ENCODE measurements around the gene AUTS2. TPM values are rescaled to one million over a fixed set of nuclear protein-coding genes. Genes with fewer than 3 reads are reported as not detected.

Gene AUTS2
- total RNA-seq, 1 experiment from 2014 or later, result 256 TPM

DNA sequence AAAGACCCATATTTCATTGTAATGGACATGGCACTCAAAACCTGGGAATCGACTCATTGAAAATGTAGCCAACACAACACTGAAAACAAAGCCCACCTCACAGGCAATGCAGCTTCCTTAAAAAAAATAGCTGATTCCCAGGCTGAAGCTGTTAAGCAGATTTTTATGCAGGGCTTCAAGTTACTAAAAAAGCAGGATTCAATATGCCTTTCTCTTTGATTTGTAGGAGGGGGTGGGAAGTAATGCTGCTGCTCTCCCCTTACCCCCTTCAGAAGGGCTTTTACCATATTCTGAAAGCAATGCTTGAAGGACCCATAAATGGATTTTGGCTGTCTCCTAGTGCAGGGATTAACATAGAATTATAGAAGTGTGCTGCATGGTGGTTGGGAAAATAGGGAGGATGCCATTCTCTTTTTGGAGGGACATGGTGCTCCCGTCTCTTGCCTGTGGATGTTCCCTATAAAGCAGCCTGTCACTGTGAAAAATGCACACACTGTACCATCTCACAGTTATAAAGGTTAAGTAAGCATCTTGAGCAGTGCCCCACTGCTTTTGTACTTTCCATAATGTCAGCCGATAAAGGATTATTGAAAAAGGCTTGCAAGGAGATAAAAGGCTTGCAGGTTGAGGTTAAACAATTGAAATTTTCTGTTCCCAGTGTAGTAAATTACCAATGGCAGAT lies 262.8 kb downstream of the AUTS2 start:
- no peak overlapping the region for H2BK15ac ChIP-seq (ENCODE audit: low read depth, low read length)
- no peak overlapping the region for H3K4me3 Mint-ChIP-seq
- DNase-seq, result no peak
- TF ChIP-seq, protein P1, sequence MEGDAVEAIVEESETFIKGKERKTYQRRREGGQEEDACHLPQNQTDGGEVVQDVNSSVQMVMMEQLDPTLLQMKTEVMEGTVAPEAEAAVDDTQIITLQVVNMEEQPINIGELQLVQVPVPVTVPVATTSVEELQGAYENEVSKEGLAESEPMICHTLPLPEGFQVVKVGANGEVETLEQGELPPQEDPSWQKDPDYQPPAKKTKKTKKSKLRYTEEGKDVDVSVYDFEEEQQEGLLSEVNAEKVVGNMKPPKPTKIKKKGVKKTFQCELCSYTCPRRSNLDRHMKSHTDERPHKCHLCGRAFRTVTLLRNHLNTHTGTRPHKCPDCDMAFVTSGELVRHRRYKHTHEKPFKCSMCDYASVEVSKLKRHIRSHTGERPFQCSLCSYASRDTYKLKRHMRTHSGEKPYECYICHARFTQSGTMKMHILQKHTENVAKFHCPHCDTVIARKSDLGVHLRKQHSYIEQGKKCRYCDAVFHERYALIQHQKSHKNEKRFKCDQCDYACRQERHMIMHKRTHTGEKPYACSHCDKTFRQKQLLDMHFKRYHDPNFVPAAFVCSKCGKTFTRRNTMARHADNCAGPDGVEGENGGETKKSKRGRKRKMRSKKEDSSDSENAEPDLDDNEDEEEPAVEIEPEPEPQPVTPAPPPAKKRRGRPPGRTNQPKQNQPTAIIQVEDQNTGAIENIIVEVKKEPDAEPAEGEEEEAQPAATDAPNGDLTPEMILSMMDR (conservative IDR thresholded peaks at IDR 0.05), result no peak
- H3K27ac ChIP-seq (ENCODE audit: insufficient read length, low read depth, low read length), result no peak overlapping the region
- WGBS (ENCODE audit: extremely low coverage, insufficient read length, low lambda C conversion rate), result no CpG with 5 or more reads among the region's 3 CpGs
- H3K18ac ChIP-seq (ENCODE audit: insufficient read length, low read depth, low read length), result no peak overlapping the region
- no peak overlapping the region for H3K9ac ChIP-seq (ENCODE audit: extremely low read depth, insufficient read length, low read length)
- no peak overlapping the region for H2BK120ac ChIP-seq (ENCODE audit: low read depth, low read length, poor library complexity, severe bottlenecking)
- H3K36me3 Mint-ChIP-seq (ENCODE audit: insufficient read depth in 1 of 3, low read depth in 3 of 3), result no peaks in the 10 kb centered on the region
- H3K56ac ChIP-seq (ENCODE audit: insufficient read length, low read depth, low read length), result no peak overlapping the region
- H3K27me3 ChIP-seq (ENCODE audit: insufficient read depth, low read length), result no peaks in the 10 kb centered on the region
- H4K91ac ChIP-seq (ENCODE audit: insufficient read length, low read depth, low read length), result no peak overlapping the region
- no peak overlapping the region for H2BK12ac ChIP-seq (ENCODE audit: insufficient read length, low read depth, low read length)
- H3K4me1 ChIP-seq (ENCODE audit: insufficient read depth, low read length), result peaks cover 12% of the 10 kb centered on the region; the same call in 1 of the 2 replicates
- H3K14ac ChIP-seq (ENCODE audit: insufficient read depth, low read length), result no peak overlapping the region
- H4K20me1 ChIP-seq (ENCODE audit: control insufficient read depth, insufficient read depth, insufficient read length), result no peaks in the 10 kb centered on the region
- no peaks in the 10 kb centered on the region for H3K79me1 ChIP-seq (ENCODE audit: insufficient read depth, low read depth, low read length, poor library complexity, severe bottlenecking)
- no peak overlapping the region for H3T11ph ChIP-seq (ENCODE audit: low read length)
- H3K23ac ChIP-seq (ENCODE audit: insufficient read length, low read depth, low read length), result no peak overlapping the region
- H3K4me1 Mint-ChIP-seq, result peaks cover 40 to 49% of the 10 kb centered on the region in 2 experiments
- no peak overlapping the region for H4K8ac ChIP-seq (replicated peaks; ENCODE audit: insufficient read length, low read depth, low read length)
- H2AK5ac ChIP-seq (ENCODE audit: insufficient read length, low read length), result no peak overlapping the region
- no peak overlapping the region; a peak in 1 of 7 replicates for H3K27ac Mint-ChIP-seq
- no peak overlapping the region for H3K4me2 ChIP-seq (ENCODE audit: insufficient read depth, insufficient read length, low read length)
- no peaks in the 10 kb centered on the region for H3K9me3 ChIP-seq (ENCODE audit: control insufficient read depth, low read depth, low read length)
- no peaks in the 10 kb centered on the region for H3K27me3 Mint-ChIP-seq (ENCODE audit: low read depth)
- no peaks in the 10 kb centered on the region for H3K9me3 Mint-ChIP-seq
- no peak overlapping the region for H2BK20ac ChIP-seq (ENCODE audit: low read depth, low read length, poor library complexity, severe bottlenecking)
- H3K4ac ChIP-seq (ENCODE audit: low read depth, low read length), result no peak overlapping the region
- H2AFZ ChIP-seq (ENCODE audit: low read length), result no peak overlapping the region
- no peak overlapping the region for H2BK5ac ChIP-seq (ENCODE audit: insufficient read length, low read length)
- no peak overlapping the region for H4K5ac ChIP-seq (ENCODE audit: insufficient read length, low read depth, low read length)
- no peaks in the 10 kb centered on the region for H3K79me2 ChIP-seq (ENCODE audit: insufficient read depth, low read length)
- H3K23me2 ChIP-seq (ENCODE audit: insufficient read length, low read depth, low read length, poor library complexity, severe bottlenecking), result no peaks in the 10 kb centered on the region

All from H9 (cell line).